Activated T-cell treated with anti-CD3 and anti-CD28 coated beads, Interleukin-2, amount 50 U/mL, for 48 hours (primary cell): ENCODE data around the gene RHAG.

Experiments
- DNase-seq, 2 experiments: peaks; one replicate each; pipeline ENCODE4 v3.0.0-alpha.2; 2020

Gene RHAG

GRCh38 chr6:49563006-49563886 lies 73.4 kb downstream of the RHAG start:
- DNase-seq: no peak

- no peak for DNase-seq
Measured at GRCh38 chr6:49558238-49558637, 78.4 kb downstream of the RHAG start.

- no peak for DNase-seq
Measured at GRCh38 chr6:49557177-49557576, 79.5 kb downstream of the RHAG start.

DNA sequence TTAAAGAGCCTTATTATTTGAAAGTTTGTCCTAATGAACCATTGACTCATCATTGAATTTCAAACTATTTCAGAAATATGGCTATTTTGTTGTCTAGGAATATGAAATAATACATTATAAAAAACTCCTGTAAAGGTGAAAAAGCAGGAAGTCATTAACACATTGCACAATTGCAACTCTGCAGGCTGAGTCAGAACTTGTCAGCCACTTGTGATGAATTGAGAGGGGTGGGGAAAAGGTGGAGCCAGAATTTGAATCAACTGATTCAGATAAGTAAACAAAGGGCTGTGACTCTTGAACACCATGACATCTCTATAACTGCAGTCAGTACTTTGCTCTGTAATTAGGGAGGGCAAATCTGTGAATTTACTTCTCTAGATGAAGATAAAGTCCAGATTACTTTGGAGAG lies 80.2 kb downstream of the RHAG start:
- no peak for DNase-seq

- DNase-seq: no peak
Measured at GRCh38 chr6:49555951-49556350, 80.7 kb downstream of the RHAG start.
